Activated T-cell treated with anti-CD3 and anti-CD28 coated beads for 48 hours (primary cell): ENCODE measurements around the gene DAB1.

Source experiments
- DNase-seq: peaks from one replicate; pipeline ENCODE4 v3.0.0-alpha.2; 2020; ENCODE audit warnings: low read depth

DAB1 gene

DNA sequence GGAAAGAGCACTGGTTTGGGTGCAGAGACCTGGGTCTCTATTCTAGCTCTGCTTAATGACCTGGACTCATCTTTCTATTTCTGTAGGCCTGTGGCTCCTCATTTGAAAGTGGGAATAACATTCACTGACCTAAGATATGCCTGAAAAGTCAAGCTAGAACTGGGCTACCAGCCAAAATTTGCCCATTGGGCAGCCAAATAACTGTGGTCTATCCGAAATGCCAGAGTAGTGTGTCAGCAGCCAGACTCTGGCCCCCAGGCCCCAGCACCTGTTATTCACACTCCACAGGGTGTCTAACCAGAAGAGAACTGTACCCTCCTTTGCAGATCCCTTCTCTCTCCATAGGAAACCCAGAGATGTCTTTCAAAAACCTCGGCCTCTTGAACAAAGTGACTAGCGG, 12.6 kb downstream of the DAB1 start:
- DNase-seq, result no peak

- DNase-seq, result no peak
Observed at GRCh38 chr1:57410508-57410907, 13.4 kb downstream of the DAB1 start.

- DNase-seq, result no peak
Observed at GRCh38 chr1:57407928-57408327, 15.9 kb downstream of the DAB1 start.

DNA sequence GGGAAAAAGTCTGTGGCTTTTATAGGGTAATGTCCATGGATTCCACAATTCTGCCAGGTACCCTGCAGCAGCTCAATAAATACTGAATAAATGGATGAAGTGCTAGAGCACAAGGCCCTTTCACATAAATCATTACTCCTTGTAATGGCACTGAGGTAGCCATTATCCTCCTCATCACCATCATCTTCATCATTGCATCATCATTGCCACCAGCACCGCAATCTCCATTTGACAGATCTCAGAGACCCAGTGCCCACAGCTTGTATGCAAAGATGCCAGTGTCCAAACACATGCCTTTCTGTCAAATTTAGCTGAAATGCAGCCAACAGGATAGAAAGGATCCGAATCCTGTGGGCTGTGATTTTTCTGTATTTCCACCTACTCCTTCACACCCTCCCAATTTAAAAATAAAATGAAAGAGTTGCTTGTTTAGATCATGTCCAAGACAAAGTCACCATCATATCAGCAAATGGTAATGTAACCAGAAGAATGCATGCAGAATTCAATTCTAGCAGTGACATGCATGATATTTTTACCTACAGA, 17.4 kb downstream of the DAB1 start:
- DNase-seq, result no peak

DNA sequence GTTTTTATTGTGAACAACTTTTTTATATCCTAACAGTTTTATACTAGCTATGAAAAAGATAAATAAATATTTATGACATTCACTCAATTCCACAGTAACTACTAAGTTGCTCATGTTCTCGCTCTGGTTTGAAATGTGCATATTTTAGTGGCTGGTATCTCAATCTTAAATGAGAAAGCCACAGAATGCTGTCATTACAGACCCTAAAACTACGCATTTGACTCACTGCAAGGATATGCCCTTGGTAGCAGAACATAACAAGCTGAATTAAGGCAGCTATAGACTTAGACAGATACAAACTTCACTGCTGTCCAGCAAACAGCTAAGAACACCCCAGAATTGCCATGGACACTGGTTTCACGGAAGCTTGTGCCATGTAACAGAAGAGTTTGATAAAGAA, 19.0 kb downstream of the DAB1 start:
- DNase-seq, result no peak

- DNase-seq, result no peak
Observed at GRCh38 chr1:57403201-57403600, 20.7 kb downstream of the DAB1 start.

GRCh38 chr1:57401671-57402070, 22.2 kb downstream of the DAB1 start:
- no peak for DNase-seq

DNA sequence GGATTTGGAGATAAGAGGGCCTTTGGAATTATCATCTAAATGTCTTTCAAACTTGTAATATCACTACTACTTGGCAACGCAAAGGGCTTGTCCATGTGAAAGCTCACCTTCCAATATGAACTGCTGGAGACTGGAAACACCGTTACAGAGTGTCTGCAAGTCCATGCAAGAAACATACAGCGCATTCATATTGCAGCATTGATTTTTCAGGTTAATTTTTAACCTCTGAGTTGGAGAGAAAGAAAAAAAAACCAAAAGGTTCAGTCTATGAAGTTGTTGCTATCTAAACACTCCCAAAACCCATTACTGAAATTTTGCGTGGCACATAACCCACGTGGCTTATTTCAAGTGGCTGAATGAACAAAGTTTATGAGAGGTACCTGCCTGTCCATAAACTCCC, 23.8 kb downstream of the DAB1 start:
- DNase-seq, result no peak

- no peak for DNase-seq
Observed at GRCh38 chr1:57393058-57393584, 30.7 kb downstream of the DAB1 start.

- no peak for DNase-seq
Observed at GRCh38 chr1:57385336-57385735, 38.5 kb downstream of the DAB1 start.

DNA sequence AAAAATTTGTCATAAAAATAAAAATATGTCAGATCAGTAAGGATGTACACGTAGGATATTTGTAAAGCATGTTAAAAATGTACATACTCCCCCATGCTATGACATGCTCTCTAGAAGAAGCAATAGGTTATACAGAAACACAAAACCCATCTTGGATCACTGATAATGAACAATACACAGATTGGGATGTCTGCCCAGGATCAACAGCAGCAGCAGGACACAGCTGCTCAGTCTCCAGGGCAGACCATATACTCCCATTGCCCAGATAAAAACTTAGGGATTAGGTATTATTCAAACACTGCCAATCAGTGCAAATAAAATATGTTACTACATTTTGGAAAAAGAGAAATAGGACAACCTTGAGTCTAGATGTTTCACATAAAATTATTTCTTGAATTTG, 39.0 kb downstream of the DAB1 start:
- no peak for DNase-seq

- no peak for DNase-seq
Observed at GRCh38 chr1:57384284-57384683, 39.6 kb downstream of the DAB1 start.

- no peak for DNase-seq
Observed at GRCh38 chr1:57381871-57382270, 42.0 kb downstream of the DAB1 start.

DNA sequence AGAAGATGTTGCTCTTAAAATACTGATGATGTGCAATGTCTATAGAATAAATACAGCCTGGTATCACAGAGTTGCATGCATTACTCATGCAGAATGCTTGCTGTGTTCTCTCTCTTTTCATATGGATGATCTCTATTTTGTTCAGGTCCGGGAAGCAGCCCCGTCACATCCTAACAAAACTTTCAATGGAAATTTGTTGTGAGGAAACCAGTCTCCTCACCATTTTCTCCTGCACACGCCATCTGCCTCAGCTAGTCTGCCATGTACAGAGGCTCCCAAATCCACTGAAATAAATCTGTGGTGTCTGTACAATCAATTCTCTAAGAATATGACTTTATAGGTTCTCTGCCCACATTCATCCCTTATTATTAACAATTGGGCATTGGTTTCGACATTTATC, 42.4 kb downstream of the DAB1 start:
- DNase-seq, result no peak

DNA sequence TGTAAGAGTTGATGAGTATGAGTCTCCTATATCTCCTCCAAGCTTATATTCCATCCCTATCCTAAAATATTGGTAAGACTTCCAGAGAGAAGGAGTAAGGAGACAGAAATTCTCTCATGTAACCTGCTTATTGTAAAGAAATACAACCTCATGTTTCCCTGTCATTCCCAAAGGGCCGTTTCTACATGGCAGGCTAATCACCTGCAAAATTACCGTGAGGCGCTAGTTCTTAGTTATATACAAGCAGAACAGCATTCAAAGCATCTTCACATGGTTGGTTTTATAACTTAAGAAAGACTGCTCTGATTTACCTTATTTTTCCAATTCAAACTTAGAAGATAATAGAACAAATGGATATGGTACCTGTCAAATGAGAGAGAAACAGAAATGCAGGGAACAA, 42.9 kb downstream of the DAB1 start:
- DNase-seq, result no peak

- no peak for DNase-seq
Observed at GRCh38 chr1:57378534-57378933, 45.3 kb downstream of the DAB1 start.

- no peak for DNase-seq
Observed at GRCh38 chr1:57377339-57378139, 46.3 kb downstream of the DAB1 start.

DNA sequence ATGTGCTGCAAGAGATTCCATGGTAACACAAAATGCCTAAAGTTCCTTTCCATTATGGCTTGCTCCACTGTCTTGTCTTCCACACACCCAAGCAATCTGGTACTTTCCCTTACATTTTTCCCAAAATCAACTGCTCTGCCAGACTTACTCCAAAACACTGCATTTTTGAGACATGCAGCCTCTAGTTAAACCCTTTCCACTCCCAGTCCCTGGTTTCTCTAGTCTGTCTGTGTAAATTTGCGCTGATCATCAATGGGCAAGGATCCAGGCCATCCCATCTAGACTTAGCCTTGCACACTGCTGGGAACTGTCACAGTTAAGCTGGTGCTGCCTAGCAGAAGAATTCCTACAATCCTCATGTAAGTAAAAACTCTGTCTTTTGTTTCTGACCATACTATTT, 47.8 kb downstream of the DAB1 start:
- DNase-seq, result no peak

GRCh38 chr1:57369889-57370288, 54.0 kb downstream of the DAB1 start:
- no peak for DNase-seq

DNA sequence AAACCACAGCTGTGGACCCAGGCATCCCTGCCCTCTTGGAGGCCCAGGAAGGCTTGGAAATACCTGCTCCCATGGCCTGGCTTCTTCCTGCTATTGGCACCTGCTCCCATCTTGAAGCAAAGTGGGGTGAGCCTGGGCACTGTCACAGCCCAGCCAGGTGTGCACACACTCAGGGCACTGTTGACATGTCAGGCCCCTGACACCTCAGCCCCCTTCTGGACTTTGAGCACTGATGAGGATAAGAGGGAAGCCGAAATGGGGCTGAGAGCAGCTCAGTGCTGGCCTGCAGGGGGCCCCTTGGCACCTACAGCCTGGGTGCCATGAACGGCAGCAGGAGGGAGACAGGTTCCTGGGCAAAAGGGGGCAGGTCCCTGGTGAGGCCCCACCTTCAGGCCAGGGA, 55.9 kb downstream of the DAB1 start:
- DNase-seq, result no peak

DNA sequence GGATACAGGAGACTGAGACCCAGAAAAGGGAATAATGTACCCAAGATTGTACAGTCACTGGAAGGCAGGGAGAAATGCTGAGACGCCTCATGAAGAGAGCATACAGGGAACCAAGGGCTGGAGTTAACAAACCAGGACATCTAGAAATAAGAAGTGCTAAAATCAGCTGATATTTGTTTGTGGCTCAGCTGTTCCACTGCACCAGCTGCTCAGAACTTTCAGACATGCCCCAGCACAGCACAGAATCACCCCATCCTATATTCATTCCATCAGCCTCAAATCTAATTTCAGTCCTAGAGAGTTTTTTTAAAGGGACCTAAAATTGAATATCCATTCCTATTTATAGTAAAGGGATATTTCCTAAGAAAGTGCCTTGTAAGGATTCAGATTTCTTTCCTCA, 60.2 kb downstream of the DAB1 start:
- DNase-seq, result no peak

GRCh38 chr1:57363165-57363564, 60.7 kb downstream of the DAB1 start:
- no peak for DNase-seq

DNA sequence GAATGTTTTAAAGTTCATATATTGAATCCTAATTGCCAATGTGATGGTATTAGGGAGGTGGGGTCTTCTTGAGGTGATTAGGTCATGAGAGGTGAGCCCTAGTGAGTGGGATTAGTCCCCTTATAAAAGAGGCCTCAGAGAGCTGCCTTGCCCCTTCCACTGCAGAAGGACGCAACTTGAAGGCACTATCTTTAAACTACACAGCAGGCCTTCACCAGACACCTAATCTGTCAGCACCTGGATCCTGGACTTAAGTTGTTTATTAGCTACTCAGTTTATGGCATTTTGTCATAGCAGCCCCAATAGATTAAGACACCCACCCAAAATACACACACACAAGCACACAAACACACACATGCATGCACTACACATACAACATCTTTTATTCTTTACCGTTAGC, 61.4 kb downstream of the DAB1 start:
- no peak for DNase-seq

DNA sequence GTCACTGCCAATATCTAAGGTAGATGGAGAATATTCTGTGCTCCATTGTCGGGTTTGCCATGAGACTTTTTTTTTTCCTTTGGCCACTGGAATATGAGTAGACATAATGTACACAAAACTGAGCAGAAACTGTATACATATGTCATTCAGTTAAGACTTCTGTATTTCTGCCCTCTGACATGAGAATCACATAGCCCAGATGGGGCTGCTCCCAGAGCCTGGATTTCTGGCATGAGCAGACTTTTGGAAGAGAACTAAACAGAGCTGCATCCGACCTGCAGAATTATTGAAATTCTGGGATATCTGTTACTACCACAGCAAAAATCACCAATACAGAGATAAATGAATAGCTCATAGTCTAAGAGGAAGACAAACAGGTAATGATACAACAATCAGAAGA, 62.3 kb downstream of the DAB1 start:
- no peak for DNase-seq
